GM21786 (cell line): ENCODE data around the gene PLXDC2.

Experiments
- ATAC-seq: cut with Tn5 transposase; IDR thresholded peaks from one replicate; pipeline ENCODE4 v1.9.1; 2021; ENCODE audit not compliant: unreplicated experiment

The PLXDC2 gene

DNA sequence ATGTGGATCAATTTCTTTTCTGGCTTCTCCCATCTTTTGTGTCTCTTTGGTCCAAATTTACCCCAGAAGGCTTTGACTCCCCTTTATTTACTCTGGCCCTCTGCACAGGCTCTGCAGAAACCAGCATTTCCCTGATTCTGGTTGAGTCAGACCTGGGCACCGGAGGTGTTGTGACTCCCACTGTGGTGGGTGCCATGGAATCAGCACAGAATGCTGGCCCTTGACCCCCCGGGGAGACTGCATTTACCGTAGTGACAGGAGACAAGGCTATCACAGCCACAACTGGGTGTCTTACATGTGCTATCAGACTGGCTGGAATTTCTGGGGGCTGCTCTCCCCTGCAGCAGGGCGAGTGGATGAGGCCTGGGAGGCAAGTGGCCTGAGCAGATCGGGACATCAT is 37.6 kb downstream of the PLXDC2 start:
- no peak for ATAC-seq

DNA sequence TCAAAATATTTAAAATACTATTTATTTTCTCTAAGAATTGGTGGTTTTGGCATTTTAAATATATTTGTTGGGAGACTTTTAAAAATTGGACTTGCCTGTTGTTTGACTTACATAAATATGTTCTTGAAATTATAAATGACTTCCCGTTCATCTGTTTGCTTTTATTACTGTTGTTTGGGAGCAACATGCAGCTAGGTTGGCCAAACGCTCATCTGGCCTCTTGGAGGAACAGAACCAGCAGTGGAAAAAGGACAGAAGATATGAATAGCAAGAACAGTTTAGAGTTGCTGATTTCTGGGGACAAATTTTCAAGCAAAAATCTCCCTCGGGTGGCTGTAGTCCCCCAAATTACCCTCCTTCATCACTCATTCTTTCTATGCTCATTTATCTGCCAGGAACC is 41.6 kb downstream of the PLXDC2 start:
- ATAC-seq: no peak

DNA sequence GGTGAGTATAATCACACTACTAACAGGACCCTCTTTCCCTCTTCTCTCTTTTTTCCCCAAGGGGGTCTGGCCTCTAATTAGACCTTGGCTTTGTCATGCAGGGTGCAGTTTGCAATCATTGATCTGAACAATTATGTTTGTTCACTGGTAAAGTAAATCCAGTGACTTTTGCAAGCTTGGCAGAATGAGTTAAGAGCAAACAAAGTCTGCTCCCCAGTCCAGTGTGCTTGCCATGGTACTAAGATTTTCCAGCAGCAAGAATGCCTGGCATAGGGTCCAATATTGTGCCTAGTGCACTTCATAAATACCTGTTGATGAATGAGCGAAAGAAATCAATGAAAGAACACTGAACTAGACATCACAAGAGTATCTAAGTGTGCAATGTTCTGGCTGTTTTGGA is 43.9 kb downstream of the PLXDC2 start:
- ATAC-seq: no peak

DNA sequence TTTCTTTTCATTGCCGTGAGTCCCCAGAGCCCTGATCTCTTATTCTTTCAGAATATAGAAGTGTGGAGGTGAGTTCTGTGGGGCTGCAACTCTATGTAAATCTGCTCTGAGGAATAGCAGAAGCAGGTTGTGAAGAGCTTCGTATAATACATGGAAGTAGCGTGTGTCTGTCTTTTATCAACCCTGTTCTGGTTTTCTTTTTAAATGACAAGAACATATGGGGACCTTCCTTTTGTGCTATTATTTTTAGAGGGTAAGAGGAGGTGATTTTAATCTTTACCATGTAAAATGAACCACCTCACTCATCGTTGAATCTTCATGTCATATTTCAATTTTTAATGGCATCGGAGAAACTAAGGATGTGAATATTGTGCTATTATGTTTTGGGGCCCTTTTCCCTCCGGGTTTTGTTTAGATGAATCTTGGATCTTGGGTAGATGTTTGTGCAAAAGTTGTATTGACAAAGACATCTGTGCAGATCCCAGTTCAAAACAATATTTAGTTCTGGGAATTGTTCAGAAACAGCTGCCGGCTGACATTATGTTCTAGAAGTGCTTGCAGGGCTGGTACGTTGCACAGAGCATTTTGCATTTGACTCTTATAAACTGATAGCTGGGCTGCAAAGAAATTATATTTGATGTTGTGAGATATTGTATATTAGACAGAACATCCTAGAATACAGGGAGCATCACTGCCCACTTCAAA is 46.7 kb downstream of the PLXDC2 start:
- no peak for ATAC-seq

DNA sequence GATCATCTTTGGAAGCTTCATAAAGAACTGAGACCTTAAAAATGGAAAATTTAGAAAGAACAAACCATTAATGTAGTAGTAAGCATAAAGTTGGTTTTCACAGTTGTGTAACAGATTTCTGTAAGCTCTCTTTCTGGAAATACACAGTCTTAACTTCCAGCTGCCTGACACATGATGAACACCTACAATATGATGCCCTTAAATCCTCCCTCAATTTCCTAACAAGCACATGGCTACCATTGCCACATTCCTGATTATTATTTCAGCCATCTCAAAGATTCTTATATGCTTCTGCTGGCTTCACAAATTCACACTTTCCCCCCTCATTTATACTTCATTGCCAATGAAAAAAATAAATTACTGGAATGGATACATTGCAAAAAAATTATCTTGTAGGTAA is 49.4 kb downstream of the PLXDC2 start:
- ATAC-seq: no peak

DNA sequence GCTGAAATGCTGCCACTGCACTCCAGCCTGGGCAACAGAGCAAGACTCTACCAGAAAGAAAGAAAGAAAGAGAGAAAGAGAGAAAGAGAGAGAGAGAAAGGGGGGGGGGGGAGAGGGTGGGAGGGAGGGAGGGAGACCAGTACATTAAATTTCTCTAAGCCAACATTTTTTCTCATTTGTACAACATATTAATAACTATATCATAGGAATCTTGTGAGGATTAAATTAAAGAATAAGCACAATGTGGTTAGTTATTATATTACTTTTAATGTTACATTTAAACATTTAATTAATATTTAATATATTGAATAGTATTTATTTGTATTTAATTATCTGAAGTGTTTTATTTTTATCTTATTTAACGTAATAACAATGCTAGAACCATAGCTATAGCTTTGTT is 53.1 kb downstream of the PLXDC2 start:
- no peak for ATAC-seq

DNA sequence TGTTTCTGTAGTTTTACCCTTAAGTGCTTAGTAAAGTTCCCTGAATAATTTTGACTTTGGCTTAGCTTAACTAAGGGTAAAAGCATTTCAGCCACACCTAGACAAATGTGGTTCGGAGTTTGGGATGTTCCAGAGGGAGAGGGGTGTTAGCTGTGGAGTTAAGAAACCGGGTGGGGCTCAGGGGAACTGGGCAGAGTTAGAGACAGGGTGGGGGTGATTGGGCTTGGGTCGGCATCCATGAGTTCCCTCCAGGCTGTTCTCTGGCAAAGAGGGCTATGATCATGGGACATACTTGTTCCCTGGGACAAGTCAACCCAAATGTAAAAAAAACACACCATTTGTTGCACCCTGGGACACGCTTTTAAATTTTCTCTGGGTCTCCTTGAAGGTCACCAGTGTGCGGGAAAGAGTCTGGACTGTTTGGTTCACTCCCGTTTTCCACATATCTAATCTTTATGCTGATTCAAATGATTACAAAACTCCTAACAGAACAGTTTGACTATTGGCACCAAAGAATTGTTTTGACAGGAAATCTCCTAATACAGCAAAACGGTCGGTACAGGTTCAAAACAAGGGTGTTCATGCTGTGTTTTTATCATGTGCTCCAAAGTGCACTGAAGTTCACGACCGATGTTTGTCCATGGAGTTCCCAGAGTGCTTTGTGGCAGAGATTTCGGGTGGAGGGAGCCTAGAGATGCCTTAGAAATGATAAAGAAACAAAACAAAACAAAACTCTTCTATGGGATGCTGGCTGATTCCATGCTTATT is 56.5 kb downstream of the PLXDC2 start:
- ATAC-seq: no peak

DNA sequence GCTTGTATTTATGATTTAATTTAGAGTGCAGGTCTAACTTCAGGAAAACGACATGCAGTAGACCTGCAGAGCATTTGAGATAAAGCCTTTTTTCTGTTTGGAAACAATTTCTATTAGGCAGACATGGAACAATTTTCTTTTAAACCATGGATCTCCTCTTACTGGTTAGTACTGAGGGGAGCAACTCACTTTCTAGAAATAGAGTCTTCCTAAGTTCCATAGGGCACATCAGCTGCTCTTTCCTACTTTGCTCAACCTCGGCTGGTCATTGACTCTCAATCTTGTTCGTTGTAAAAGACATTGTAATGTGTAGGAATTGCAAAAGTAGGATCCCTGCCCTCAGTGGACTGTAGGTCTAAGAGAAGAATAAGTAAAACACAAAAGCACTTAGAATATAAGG is 58.0 kb downstream of the PLXDC2 start:
- ATAC-seq: no peak

DNA sequence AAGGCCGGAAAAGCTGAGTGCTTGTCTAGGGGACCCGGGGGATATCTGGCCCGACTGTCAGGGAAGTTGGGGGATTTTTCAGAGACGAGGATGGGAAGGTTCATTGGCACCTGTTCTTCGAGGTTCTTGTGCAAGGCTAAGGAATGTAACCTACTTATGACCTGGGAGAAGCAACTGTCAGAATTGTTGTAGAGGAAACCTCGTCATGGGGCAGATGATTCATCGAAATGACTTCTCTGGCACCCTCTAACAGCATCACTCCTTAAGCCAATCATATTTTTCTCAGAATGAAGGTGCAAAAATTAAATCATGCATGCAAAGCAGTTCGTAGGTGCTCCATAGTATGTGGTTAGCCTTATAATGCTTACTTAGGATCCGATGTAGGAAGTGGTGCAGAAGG is 58.6 kb downstream of the PLXDC2 start:
- no peak for ATAC-seq

DNA sequence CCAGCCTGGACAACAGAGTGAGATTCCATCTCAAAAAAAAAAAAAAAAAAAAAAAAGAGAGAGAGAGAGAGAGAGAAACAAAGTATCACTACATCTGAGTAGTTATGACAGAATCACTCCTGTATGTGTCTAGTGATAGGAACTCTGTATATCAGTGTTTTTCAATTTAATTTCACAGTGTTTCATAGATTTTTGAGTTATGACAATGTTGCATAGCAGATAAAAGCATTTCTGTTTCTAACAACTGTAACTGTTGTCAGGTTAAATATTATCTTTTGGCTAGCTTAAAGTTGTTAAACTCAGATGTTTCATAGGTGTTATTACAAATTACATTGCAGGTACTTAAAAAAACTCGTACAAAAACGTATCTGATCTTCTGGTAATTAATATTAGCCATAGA is 60.3 kb downstream of the PLXDC2 start:
- ATAC-seq: no peak

DNA sequence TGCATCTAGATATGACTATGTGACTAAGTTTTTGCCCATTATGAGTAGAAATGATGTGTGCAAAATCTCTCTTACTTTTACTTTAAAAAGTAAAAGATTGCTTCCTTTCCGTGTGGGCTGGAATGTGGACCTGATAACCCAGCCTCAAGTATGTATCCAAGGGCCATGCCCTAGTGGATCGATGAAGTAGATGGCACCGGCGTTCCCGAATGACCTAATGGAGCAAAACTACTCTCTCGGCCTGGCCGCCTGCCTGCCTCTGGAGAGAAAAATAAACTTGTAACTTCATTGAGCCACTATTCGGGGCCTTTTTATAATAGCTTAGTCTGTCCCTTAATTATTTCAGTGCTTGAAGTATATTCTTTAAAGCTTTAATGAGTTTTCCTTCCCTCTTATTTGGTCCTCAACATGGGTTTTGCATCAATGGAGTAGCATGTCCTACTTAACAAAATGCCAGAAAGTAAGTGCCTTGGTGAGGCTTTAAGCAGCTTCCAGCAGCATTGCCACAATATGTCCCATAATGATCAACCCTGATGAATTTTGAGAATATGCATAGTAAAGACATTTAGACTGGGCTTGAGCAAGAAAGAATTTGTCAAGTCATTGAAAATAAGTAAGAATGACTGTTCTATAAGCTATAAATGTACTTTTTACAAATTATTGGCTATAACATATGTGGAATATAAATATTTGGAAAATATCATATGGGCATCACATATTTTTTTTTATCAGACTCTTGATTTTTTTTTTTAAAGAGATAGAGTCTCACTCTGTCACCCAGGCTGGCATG is 61.4 kb downstream of the PLXDC2 start:
- ATAC-seq: no peak

DNA sequence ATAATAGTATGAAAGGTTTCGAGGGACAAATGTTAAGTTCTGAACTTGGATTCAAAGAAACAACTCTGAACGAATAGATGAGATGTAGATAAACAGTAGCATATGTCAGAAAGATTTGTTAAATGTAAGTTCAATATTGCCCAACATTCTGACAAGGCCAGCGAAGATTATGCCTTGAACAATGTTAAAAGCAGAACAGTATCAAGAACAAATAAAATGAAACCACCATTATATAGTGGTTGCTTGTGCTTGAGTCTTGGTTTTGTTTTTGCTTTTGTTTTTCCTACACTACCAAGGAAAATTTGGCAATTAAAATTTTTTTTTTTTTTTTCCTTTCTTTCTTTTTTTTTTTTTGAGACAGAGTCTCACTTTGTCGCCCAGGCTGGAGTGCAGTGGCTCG is 66.4 kb downstream of the PLXDC2 start:
- ATAC-seq: no peak

DNA sequence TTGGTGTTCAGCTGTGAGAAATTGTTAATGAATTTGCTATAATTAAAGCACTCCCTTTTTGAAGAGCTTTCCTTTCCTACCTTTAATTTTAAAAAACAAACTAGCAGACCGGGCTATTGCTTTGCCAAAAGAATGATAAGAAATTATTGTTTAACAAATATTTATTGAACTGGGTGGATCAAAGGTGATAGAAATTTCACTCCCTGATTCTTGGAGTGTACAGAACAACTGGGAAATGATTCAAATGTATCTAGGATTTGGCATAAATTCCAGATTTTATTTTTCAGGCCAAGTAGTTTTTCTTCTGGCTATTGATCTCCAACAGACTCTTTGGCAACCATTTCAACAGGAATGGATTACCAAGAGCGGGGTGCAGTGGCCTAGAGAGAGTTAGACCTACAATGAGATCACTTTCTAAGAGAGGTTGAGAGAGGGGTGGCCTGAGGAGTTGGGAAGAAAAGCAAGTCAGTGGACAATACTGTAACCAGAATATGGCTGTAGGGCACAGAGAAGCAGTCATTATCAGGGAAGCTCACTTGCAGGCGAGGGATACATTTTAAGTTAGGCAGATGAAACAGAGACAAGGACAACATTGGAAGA is 71.9 kb downstream of the PLXDC2 start:
- ATAC-seq: no peak

DNA sequence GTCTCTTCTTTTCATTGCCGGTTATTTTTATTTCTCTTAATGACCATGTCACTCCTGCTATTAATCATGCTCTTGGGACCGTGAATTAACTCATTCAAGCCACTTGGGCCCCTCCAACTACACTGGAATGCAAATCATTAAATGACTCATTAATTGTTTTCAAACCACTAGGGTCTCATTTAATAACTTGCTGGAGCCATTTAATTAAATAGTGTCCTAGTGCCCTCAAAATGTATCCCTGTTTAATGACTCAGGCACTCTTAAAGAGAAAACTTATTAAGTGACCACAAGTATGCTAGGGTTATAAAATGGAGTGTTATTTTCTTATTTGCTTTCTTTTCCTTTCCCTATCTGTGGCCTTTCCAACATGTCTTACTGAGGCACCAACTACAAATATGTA is 73.0 kb downstream of the PLXDC2 start:
- no peak for ATAC-seq

DNA sequence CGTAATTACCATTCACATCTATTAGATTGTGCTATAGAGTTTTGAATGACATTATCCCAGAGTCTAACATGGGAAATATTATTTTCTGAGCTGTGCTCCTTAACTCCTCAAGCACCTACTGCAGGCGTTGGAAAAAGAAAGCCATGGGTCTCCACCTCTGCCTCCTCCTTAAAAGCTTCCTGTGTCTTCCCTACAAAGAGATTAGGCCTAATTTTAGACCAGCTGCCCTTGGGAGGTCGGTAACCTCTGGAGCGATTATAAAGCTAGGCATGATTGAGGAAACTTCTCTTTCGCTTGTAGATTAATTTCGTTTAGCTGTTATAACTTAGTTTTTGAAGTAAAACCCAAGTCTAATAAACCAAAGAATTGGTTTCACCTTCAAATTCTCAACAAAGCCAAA is 75.2 kb downstream of the PLXDC2 start:
- no peak for ATAC-seq

DNA sequence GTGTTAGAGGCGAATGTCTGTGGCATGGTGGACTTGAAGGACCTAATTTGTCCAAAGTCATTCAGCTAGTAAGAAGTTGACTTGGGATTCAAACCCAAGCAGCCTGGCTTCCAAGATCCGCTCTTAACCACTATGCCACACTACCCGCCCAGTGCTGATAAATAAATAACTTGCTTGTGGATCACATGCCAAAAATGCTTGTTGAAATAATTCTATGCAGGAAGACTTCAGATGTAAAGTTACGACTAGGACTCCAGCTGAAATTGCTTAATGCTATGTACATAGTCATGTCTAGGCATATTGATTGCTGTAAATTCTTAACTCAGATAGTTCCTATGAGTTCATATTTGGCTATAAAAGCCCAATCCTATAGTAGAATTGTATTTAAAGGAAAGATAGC is 76.0 kb downstream of the PLXDC2 start:
- no peak for ATAC-seq

DNA sequence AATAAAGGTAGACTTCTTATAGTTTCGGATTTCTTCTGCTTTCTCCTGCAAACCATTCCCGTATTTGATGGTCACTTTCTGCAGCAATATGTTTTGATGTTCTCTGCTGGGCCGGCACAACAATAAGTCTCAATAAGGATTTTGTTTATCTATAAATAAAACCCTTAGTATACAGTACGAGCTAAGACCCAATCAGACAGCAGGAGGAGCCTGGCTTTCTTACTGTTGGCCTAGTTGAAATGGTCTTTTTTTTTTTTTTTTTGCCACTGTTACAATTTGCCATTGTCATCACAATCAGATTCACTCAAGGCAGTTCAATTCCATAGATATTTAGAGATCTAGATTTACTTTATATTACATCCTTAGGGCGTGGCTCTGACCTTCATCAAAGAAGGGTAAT is 76.4 kb downstream of the PLXDC2 start:
- ATAC-seq: no peak

DNA sequence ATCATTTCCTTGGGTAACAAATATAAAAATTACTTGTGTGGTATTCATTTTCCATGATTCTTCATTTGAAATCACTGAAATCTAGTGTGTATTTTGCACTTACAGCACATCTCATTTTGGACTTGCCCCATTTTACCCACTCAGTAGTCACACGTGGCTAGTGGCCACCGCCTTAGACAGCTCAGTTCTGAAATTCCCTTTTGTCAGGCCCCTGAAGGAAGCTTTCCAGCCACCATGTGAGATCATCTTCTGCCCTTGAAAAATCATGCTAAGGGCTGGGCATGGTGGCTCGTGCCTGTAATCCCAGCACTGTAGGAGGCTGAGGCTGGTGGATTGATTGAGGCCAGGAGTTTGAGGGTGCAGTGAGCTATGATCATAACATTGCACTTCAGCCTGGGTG is 79.3 kb downstream of the PLXDC2 start:
- ATAC-seq: no peak

DNA sequence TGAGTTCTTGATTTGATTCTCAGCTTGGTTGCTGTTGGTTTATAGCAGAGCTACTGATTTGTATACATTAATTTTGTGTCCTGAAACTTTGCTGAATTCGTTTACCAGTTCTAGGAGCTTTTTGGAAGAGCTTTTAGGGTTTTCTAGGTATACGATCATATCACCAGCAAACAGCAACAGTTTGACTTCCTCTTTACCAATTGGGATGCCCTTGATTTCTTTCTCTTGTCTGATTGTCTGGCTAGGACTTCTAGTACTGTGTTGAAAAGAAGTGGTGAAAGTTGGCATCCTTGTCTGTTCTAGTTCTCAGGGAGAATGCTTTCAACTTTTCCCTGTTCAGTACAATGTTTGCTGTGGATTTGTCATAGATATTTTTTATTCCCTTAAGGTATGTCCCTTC is 86.2 kb downstream of the PLXDC2 start:
- no peak for ATAC-seq

DNA sequence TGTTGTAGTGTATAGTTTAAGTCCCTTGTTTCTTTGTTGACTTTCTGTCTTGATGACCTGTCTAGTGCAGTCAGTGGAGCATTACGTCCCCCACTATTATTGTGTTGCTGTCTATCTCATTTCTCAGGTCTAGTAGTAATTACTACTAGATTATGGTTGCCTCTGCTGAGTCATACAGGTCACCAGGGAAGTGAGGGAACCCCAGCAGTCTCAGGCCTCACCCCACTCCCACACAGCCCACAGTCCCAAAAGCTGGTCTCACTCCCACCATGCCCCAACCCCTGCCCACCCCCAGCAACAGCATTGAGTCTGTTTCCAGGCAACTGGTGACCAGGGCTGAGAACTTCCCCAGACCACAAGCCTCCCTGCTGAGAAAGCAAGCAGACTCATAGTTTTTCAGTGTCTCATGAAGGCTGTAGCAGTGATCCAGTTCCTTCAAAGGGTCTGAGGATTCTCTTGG is 88.0 kb downstream of the PLXDC2 start:
- peak; percentile 84 for ATAC-seq

DNA sequence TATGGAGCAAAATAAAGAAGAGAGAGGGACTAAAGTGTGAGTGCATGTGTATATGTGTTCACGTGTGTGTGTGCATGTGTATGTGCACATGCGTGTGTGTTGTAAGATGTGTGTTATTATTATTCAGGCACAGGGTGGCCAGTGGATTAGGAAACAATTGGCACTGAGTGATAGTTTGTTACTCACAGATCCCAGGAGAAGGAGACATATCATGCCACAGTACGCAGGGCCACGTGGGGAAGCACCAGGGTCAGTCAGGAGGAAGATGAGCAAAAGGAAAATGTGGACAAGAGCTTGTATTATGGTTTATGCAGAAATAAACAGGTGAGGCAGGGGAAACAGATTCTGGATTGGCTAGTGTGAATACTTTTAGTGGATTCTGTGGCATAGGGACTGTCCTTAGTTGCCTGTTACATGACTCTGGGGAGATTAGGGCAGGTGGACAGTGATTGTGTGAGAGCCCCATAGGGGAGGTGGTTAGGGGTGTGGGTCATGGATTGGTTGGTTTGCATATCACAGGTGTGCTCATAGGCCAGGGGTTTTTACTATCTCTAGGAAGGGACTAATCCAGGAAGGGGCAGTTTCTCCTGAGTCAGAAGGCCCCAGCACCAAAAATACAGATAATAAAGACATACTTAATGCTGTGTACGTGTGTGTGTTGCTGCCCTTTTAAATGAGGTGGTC is 90.0 kb downstream of the PLXDC2 start:
- ATAC-seq: no peak
